ENCODE measurements around the gene MDC1. TPM values are rescaled to one million over a fixed set of nuclear protein-coding genes. Genes with fewer than 3 reads are reported as not detected.

MDC1 gene
- polyA plus RNA-seq, 1 donor (not counting 4 experiments of a cell fraction or from before 2014, with no cell fraction given), result 6.9 TPM

- no peaks in the 10 kb centered on the region for H4K20me1 ChIP-seq (ENCODE audit: control insufficient read depth, extremely low read depth, insufficient read depth, low read length)
- peak overlapping the region; percentile 97 for H3K9ac ChIP-seq (ENCODE audit: control insufficient read depth, extremely low read depth, insufficient read depth, low read length)
- H3K9me3 ChIP-seq (ENCODE audit: control insufficient read depth, low read depth, low read length), result no peaks in the 10 kb centered on the region
- no peaks in the 10 kb centered on the region for H3K9me1 ChIP-seq (ENCODE audit: control insufficient read depth, extremely low read depth, insufficient read depth, low read length)
- H3K4me3 ChIP-seq (ENCODE audit: control insufficient read depth in 2 of 3, extremely low read depth in 1 of 3, insufficient read depth in 2 of 3, low read depth in 1 of 3, low read length in 3 of 3), result peak overlapping the region in 2 of 3 experiments; percentile 90 to 93
- H3K4me2 ChIP-seq (ENCODE audit: control insufficient read depth, extremely low read depth, insufficient read depth, low read depth, low read length), result peak overlapping the region; percentile 98
- H3K36me3 ChIP-seq (ENCODE audit: control insufficient read depth in 2 of 2, extremely low read depth in 1 of 2, insufficient read depth in 2 of 2, low read length in 2 of 2), result peaks cover under 1 to 11% of the 10 kb centered on the region in 2 experiments
- no peak for DNase-seq (ENCODE audit: low read depth, low spot score)
- no peak overlapping the region for H2AFZ ChIP-seq (ENCODE audit: control insufficient read depth, low read length)
- no peak for TF ChIP-seq EZH2 (IDR thresholded peaks at IDR 0.05; ENCODE audit: low read length)
- TF ChIP-seq, protein P1, sequence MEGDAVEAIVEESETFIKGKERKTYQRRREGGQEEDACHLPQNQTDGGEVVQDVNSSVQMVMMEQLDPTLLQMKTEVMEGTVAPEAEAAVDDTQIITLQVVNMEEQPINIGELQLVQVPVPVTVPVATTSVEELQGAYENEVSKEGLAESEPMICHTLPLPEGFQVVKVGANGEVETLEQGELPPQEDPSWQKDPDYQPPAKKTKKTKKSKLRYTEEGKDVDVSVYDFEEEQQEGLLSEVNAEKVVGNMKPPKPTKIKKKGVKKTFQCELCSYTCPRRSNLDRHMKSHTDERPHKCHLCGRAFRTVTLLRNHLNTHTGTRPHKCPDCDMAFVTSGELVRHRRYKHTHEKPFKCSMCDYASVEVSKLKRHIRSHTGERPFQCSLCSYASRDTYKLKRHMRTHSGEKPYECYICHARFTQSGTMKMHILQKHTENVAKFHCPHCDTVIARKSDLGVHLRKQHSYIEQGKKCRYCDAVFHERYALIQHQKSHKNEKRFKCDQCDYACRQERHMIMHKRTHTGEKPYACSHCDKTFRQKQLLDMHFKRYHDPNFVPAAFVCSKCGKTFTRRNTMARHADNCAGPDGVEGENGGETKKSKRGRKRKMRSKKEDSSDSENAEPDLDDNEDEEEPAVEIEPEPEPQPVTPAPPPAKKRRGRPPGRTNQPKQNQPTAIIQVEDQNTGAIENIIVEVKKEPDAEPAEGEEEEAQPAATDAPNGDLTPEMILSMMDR (optimal IDR thresholded peaks at IDR 0.05 in 1 of 3, IDR thresholded peaks at IDR 0.05 in 1 of 3, conservative IDR thresholded peaks at IDR 0.05 in 1 of 3; ENCODE audit: extremely low read depth in 1 of 3, insufficient read depth in 2 of 3, low read length in 3 of 3), result no peak
- dilution Hi-C loops (cut with MboI; ENCODE audit: extremely low pct_ligation_motif_present, low sequenced_read_pairs), result no loop called here
- no peak for FAIRE-seq
- H3K4me1 ChIP-seq (ENCODE audit: control insufficient read depth, extremely low read depth, insufficient read depth, low read length), result peaks cover 33% of the 10 kb centered on the region
- no peaks in the 10 kb centered on the region for H3K27me3 ChIP-seq (ENCODE audit: control insufficient read depth, extremely low read depth, insufficient read depth, low read length)
- peaks cover 49% of the 10 kb centered on the region for H3K79me2 ChIP-seq (ENCODE audit: control insufficient read depth, insufficient read depth, low read length)
- H3K27ac ChIP-seq (ENCODE audit: control insufficient read depth, insufficient read depth, low read length), result peak overlapping the region; percentile 94
Observed at GRCh38 chr6:30689022-30689865, 27.8 kb downstream of the MDC1 start.

- H2AFZ ChIP-seq (ENCODE audit: control insufficient read depth, low read length), result no peak overlapping the region
- peak overlapping the region; percentile 82 to 90 (median 87) for H3K4me3 ChIP-seq (ENCODE audit: control insufficient read depth in 2 of 3, extremely low read depth in 1 of 3, insufficient read depth in 2 of 3, low read depth in 1 of 3, low read length in 3 of 3)
- dilution Hi-C loops (cut with MboI; ENCODE audit: extremely low pct_ligation_motif_present, low sequenced_read_pairs), result no loop called here
- no peaks in the 10 kb centered on the region for H3K9me3 ChIP-seq (ENCODE audit: control insufficient read depth, low read depth, low read length)
- peak overlapping the region; percentile 94 for H3K27ac ChIP-seq (ENCODE audit: control insufficient read depth, insufficient read depth, low read length)
- H3K4me2 ChIP-seq (ENCODE audit: control insufficient read depth, extremely low read depth, insufficient read depth, low read depth, low read length), result peak overlapping the region; percentile 98
- FAIRE-seq, result no peak
- DNase-seq (ENCODE audit: low read depth, low spot score), result no peak
- no peaks in the 10 kb centered on the region for H4K20me1 ChIP-seq (ENCODE audit: control insufficient read depth, extremely low read depth, insufficient read depth, low read length)
- peak overlapping the region; percentile 97 for H3K9ac ChIP-seq (ENCODE audit: control insufficient read depth, extremely low read depth, insufficient read depth, low read length)
- H3K4me1 ChIP-seq (ENCODE audit: control insufficient read depth, extremely low read depth, insufficient read depth, low read length), result peaks cover 33% of the 10 kb centered on the region
- H3K9me1 ChIP-seq (ENCODE audit: control insufficient read depth, extremely low read depth, insufficient read depth, low read length), result no peaks in the 10 kb centered on the region
- peaks cover 56% of the 10 kb centered on the region for H3K79me2 ChIP-seq (ENCODE audit: control insufficient read depth, insufficient read depth, low read length)
- no peaks in the 10 kb centered on the region for H3K27me3 ChIP-seq (ENCODE audit: control insufficient read depth, extremely low read depth, insufficient read depth, low read length)
- H3K36me3 ChIP-seq (ENCODE audit: control insufficient read depth in 2 of 2, extremely low read depth in 1 of 2, insufficient read depth in 2 of 2, low read length in 2 of 2), result peaks cover 4 to 16% of the 10 kb centered on the region in 2 experiments
- TF ChIP-seq, protein P1 (optimal IDR thresholded peaks at IDR 0.05 in 1 of 3, IDR thresholded peaks at IDR 0.05 in 1 of 3, conservative IDR thresholded peaks at IDR 0.05 in 1 of 3; ENCODE audit: extremely low read depth in 1 of 3, insufficient read depth in 2 of 3, low read length in 3 of 3), result peak in 1 of 3 experiments; percentile 7
- no peak for TF ChIP-seq EZH2 (IDR thresholded peaks at IDR 0.05; ENCODE audit: low read length)
Observed at GRCh38 chr6:30688569-30688968, 28.5 kb downstream of the MDC1 start.

Measured in keratinocyte (primary cell).